WTC11 (cell line): ENCODE measurements around the gene KIRREL3. TPM values are rescaled to one million over a fixed set of nuclear protein-coding genes. Genes with fewer than 3 reads are reported as not detected.
A peak's percentile ranks its signal among the peaks of the same experiment; 100 is the strongest.

Experiments used
- ATF2 ChIP-seq: sonication (generic); formaldehyde crosslinking; IDR thresholded peaks from 2 replicates; pipeline ENCODE4 v1.8.1; 2022; ENCODE audit warnings: low read depth, missing genetic modification reagents, borderline replicate concordance
- CREB1 ChIP-seq: sonication (generic); formaldehyde crosslinking; IDR thresholded peaks from 2 replicates; pipeline ENCODE4 v1.8.0; 2023; ENCODE audit warnings: mild to moderate bottlenecking, missing genetic modification reagents
- CREM ChIP-seq: sonication (generic); formaldehyde crosslinking; IDR thresholded peaks from 2 replicates; pipeline ENCODE4 v1.8.1; 2022; ENCODE audit warnings: mild to moderate bottlenecking, missing genetic modification reagents, moderate library complexity
- CTCF ChIP-seq: fragments of 200-600 bp; IDR thresholded peaks from 2 replicates; pipeline ENCODE4 v1.8.0; 2022; ENCODE audit warnings: antibody characterized with exemption
- ETV6 ChIP-seq: sonication (generic); formaldehyde crosslinking; IDR thresholded peaks from 2 replicates; pipeline ENCODE4 v1.8.1; 2022; ENCODE audit warnings: mild to moderate bottlenecking, missing genetic modification reagents
- GRHL2 ChIP-seq: fragments of 250-450 bp; sonication (Bioruptor Pico); IDR thresholded peaks from 2 replicates; pipeline ENCODE4 v1.8.0; 2022; ENCODE audit warnings: mild to moderate bottlenecking, moderate library complexity; ENCODE audit not compliant: insufficient replicate concordance, severe bottlenecking
- HMGXB4 ChIP-seq: sonication (generic); formaldehyde crosslinking; IDR thresholded peaks from 2 replicates; pipeline ENCODE4 v1.8.1; 2023; ENCODE audit warnings: mild to moderate bottlenecking, moderate library complexity, missing genetic modification reagents
- NFE2L1 ChIP-seq: sonication (generic); formaldehyde crosslinking; IDR thresholded peaks from 2 replicates; pipeline ENCODE4 v1.8.1; 2023; ENCODE audit warnings: missing genetic modification reagents
- PREB ChIP-seq: sonication (generic); formaldehyde crosslinking; IDR thresholded peaks from 2 replicates; pipeline ENCODE4 v1.8.1; 2022; ENCODE audit warnings: mild to moderate bottlenecking, missing genetic modification reagents, moderate library complexity, borderline replicate concordance
- STAT6 ChIP-seq: sonication (generic); formaldehyde crosslinking; conservative IDR thresholded peaks from 2 replicates; pipeline ENCODE4 v1.8.1; 2023; ENCODE audit warnings: mild to moderate bottlenecking, low read depth, missing genetic modification reagents, moderate library complexity
- TEAD1 ChIP-seq: sonication (generic); formaldehyde crosslinking; IDR thresholded peaks from 2 replicates; pipeline ENCODE4 v1.8.0; 2022; ENCODE audit warnings: mild to moderate bottlenecking, missing genetic modification reagents
- USF1 ChIP-seq: sonication (generic); formaldehyde crosslinking; IDR thresholded peaks from 2 replicates; pipeline ENCODE4 v1.8.0; 2022; ENCODE audit warnings: mild to moderate bottlenecking, missing genetic modification reagents
- ZNF425 ChIP-seq: fragments of 250-450 bp; sonication (Bioruptor Pico); conservative IDR thresholded peaks from 2 replicates; pipeline ENCODE4 v1.9.0; 2021; ENCODE audit warnings: mild to moderate bottlenecking
- total RNA-seq: library from RNA; stranded (reverse); gene quantifications from 3 replicates; pipeline ENCODE4 v1.2.3, GENCODE V29; 2021

KIRREL3 gene
- total RNA-seq, 1 experiment from 2014 or later = 0.59 TPM

- no peak for TF ChIP-seq ATF2
- no peak for TF ChIP-seq CREM
- no peak for TF ChIP-seq ZNF425 (CRISPR knock-in tag)
- TF ChIP-seq HMGXB4 (CRISPR knock-in tag) = 0 out of 2 replicates have a peak, but pooled peaks have one; percentile 30
- no peak for TF ChIP-seq GRHL2 (CRISPR knock-in tag)
- no peak; the same call in 1 of the 2 replicates for TF ChIP-seq NFE2L1 (CRISPR knock-in tag)
- TF ChIP-seq CREB1 (CRISPR knock-in tag) = peak; percentile 83
- no peak for TF ChIP-seq USF1 (CRISPR knock-in tag)
- TF ChIP-seq ETV6 (CRISPR knock-in tag) = peak; percentile 79; the same call in 1 of the 2 replicates
- no peak for TF ChIP-seq PREB (CRISPR knock-in tag)
- TF ChIP-seq CTCF = peak; percentile 95
- TF ChIP-seq TEAD1 (CRISPR knock-in tag) = peak; percentile 70; the same call in 1 of the 2 replicates
- TF ChIP-seq STAT6 (CRISPR knock-in tag) = 0 out of 2 replicates have a peak, but pooled peaks have one; percentile 58
Measured at GRCh38 chr11:126440792-126441514, 559.6 kb downstream of the KIRREL3 start (continued).
